GM21360 (cell line): ENCODE results near the gene NKAIN2.
"Not testable (repeated sequence)": the region's sequence is repeated elsewhere in the genome, so short reads cannot be mapped to it uniquely, and the experiment has no call there.

Experiments used
- ATAC-seq: cut with Tn5 transposase; IDR thresholded peaks from one replicate; pipeline ENCODE4 v1.9.1; 2021; ENCODE audit warnings: mild to moderate bottlenecking, moderate library complexity; ENCODE audit not compliant: unreplicated experiment

NKAIN2 gene

DNA sequence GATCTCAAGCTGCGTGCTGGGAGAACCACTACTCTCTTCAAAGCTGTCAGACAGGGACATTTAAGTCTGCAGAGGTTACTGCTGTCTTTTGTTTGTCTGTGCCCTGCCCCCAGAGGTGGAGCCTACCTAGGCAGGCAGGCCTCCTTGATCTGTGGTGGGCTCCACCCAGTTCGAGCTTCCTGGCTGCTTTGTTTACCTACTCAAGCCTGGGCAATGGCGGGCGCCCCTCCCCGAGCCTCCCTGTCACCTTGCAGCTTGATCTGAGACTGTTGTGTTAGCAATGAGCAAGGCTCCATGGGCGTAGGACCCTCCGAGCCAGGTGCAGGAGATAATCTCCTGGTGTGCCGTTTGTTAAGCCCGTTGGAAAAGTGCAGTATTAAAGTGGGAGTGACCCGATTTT lies 609.0 kb downstream of the NKAIN2 start:
- ATAC-seq = not testable (repeated sequence)

DNA sequence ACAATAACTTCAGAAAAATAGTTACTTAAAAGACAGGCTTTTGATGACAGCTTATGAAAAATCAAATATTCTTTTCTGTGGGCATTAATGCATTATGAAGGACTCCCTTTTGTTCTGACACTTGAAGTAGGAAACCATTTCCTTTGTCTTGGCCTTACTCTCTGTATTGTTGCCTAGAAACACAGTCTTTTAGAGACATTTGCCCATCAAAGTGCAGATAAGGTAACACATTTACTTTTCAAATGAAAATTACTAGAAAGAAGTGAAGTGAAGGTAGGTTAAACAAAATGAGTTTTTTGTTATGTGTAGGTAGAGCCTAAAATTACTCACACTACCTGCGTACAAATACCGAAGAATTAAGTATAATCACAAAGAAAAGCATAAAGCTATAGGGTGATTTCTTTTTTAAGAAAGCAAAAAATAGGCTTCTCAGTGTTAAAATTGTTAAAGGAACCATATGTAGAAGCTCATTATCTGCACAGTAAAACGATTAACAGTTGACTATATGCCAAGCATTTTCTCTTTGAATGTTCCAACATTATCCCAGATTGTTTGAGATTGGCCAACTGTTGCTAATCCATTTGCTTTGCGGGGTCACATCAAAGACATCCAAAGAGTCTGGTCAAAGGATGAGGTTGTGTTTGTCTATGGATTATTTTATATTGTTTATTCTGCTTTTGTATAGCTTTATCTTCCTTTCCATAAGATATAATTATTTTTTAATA lies 616.6 kb downstream of the NKAIN2 start:
- no peak for ATAC-seq

DNA sequence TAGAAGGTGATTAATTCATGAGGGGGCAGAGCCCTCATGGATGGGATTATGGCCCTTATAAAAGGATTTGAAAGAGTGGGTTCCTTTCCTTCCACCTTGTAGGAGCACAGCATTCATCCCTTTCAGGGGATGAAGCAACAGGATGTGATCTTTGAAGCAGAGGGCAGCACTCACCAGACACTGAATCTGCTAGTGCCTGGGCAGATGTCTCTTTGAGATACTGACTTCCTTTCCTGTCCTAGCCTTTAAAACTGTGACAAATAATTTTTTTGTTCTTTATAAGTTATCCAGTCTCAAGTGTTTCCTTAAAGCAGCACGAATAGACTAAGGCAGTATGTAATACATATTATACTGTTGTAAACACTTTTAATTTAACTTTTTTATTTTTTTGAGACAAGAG lies 620.0 kb downstream of the NKAIN2 start:
- no peak for ATAC-seq

DNA sequence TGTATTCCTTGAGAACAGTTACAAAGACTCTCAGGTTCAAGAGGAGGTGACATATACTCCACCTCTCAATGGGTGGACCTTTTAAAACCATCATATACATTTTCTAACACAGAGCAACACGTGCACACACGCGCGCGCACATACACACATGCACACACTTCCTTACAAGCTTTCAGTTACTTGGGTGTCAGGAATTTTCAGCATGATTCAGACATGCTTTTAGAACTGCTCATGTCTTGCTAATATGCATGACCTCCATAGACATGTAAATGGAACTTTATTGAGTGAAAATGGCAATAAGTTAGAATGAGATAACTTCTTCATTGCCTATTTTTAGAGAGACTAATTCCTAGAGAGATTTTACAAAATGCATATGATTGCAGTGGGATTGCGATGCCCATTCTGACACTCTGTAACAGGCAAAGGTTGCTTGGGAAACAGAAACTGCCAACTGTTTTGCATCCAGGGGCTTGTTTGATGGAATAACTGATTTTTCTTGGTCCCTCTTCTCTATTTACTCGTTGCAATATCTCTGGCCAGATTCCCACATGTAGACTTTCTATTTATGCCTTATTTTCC lies 627.2 kb downstream of the NKAIN2 start:
- no peak for ATAC-seq

DNA sequence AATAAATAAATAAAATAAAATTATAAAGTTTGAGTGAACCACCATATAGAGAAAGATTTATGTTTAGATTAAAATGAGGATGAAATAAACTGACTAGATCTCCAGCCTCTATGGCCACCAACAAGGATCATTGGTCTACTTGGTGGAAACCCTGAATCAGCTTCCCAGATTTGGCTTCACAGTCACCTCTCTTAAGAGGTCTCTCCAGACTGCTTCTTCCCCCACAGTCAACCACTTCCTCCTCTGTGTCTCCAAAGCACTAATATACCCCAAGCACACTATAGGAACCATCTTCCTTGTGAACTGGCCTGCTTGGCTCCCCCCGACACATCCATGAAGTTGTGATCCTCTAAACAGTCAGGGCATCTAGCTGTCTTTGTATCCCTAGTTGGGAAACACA lies 629.0 kb downstream of the NKAIN2 start:
- no peak for ATAC-seq

DNA sequence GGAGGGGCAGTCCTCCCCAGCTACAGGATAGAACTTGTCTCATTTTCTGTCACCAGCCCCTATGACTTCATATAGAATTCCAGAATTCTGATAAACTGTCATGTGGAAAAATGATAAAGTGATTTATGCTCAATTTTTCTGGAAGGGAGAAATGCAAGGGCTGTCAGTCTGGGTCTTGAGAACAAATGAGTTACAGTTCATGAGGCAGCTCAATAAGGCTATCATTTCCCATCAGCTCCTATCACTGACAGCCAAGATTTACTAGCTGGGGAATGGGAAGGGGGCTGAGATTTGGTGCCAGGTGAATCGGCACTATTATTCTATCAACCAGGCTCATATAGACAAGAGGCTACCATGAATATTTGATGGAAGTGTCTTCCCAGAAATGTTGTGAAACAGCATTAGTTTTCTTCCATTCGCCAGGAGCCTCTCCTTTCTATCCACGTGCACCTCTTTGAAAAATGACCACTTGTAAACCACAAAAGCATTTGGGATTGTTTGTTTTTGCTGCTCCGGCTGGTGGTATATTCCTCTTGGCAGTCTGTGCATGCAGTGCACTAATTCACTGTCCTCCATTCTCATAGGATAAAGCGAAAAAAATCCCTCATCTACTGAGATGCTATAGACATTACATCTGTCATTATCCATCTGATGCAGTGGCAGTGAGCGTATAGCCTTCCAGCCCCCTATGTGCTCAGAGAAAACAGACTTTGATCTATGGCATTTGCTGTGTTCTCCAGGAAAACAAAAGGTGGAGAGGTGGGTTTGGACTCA lies 629.9 kb downstream of the NKAIN2 start:
- ATAC-seq = no peak

DNA sequence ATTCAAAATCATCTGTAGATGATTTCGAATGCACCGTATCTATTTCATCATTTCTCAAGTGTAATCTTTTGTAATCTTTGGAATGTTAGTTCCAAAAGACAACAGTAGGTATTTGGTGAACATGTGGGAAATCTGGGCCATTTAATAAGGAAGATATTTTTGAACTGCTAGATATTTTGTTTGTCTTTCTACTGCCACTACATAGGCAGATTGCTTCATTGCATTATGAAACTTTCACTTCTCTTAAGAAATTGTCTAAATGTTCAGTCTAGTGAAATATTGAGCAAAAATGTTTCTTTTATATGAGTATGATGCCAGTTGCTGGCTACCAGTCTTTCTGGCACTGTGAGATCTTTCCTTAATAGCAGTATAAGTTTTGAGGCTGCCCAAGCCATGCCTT lies 630.8 kb downstream of the NKAIN2 start:
- ATAC-seq = no peak

DNA sequence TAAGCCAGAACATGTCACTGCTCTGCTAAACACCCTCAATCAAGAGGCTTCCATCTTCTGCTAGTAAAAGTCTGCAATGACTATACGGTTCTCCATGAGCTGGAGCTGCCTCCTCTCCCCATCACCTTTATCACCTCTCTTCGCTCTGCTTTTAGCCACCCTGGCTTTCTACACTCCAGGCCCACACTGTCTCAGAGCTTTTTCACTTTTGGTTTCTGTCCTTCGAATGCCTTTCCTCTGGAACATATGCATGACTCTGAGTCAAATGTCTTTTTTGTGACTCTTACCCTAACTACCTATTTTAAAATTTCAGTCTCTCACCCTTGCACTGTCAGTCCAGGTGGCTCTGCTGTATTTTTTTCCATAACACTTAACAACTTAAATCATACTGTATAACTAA lies 633.1 kb downstream of the NKAIN2 start:
- ATAC-seq = no peak

DNA sequence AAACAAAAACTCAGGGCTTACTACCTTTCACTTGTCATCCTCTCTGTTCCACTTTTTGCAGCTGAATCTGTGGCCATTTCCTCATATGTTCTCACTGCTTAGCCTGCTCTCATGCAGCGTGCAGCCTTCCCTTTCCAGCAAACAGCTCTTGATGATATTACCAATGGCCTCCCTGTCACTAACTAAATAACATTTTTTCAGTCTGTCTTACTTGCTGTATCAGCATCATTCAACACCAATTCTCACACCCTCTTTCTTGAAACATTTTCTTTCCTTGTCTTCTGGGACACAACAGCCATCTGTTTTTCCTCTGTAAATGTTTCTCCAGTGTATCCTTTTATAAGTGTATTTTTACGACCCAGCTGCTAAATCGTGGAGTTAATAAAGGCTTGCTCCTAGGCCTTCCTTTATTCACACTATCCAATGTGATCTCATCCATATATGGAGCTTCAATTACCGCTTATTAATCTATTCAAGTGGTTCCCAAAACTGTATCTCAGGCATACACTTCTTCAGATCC lies 634.9 kb downstream of the NKAIN2 start:
- no peak for ATAC-seq

DNA sequence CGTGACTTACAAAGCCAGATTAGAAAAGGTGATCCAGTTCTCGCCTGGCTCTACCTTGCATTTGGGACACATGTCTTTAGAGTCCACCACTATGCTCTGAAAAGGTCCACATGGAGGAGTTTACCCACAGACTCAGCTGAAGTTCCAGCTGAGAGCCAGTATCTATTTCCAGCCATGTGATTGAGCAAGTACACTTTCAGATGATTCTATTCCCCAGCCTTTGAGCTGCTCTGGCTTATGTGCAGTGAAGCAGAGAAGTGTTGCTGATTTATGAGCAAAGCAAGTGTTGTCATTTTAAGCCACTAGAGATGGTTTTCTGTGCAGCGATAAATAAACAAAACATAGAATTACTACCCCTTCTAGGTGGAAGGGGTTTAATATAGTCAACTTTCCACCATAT lies 637.8 kb downstream of the NKAIN2 start:
- ATAC-seq = no peak

DNA sequence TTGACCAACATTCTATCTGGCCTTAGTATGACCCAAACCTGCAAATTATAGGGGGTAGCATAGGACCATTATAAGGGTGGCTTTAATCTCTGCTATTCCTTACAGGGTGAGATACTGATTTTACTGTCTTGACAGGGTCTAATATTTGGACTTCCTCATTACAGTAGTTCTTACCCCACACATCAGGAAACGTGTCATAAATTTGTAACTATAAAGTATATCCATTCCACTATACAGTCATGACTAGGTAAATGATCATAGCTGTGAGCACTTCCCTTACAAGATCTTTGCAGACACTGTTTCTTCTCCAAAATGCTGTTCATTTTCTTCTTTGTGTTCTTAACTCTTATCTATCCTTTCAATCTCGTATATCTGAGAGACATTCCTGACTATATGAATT lies 639.9 kb downstream of the NKAIN2 start:
- no peak for ATAC-seq

DNA sequence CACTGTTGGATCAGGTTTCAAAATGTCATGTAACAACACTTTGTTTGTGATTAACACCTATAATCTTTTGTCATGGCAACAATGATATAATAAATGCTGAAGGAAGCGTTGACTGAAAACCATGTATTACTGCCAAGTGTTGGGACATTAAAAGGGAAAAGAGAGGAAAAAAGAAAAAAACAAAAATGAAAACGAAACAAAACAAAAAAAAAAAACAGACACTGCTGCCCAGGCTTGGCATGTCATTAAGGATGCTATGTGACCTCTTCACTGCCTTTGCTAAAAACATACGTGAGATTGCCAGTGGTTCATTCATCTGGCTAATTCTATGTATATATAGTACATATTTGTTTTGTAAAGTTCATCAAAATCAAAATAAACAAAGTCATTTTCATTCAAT lies 641.9 kb downstream of the NKAIN2 start:
- no peak for ATAC-seq

DNA sequence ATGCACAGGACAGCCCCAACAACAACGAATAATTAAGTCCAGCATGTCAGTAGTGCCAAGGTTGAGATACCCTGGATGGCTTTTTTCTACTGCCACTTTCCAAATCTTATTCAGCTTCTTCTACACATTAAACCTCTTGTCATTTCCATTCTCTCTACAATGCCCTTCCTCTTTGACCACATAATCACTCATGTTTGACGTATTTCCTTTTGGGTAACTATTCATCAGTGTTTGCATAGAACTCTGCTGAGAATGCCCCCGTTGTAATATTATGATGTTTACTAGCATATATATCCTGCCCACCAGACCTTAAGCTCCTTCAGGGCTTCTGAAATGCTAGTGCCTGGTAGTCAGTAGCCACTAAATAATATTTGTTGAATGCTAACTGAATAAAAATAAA lies 643.3 kb downstream of the NKAIN2 start:
- ATAC-seq = no peak

DNA sequence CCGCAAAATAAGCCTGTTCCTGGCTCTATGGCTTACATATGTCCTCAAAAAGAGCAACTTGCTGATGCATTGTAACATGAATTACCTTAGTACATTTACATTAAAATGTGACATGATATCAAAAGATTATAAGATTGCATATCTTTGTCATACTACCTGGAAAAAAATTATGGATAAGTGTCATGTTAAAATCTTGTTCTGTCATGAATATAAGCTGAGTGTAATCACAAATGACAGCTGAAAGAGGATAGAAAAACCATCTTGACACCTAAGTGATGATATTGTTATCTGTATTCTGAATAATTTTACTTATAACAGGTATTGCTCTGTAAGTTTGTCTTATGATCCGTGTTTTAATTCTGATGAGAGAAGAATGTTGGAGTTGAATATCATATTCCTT lies 655.6 kb downstream of the NKAIN2 start:
- no peak for ATAC-seq

DNA sequence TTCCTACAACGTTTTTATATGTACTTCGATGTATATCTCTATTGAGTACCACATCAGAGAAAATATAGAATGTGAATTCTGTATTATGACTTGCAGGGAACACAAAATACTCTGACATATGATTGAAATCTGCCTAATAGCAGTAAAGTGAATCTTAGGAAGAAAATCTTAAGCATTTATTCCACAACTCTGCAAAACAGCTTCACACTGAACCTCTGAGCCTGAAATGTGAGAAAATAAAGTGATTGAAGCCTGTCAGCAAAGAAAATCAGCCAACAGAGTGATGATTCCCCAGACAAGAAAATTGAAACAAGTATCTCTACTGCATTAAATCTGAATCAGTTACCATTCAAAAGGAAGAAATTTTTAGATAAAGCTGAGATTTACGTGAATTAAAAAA lies 659.1 kb downstream of the NKAIN2 start:
- no peak for ATAC-seq

DNA sequence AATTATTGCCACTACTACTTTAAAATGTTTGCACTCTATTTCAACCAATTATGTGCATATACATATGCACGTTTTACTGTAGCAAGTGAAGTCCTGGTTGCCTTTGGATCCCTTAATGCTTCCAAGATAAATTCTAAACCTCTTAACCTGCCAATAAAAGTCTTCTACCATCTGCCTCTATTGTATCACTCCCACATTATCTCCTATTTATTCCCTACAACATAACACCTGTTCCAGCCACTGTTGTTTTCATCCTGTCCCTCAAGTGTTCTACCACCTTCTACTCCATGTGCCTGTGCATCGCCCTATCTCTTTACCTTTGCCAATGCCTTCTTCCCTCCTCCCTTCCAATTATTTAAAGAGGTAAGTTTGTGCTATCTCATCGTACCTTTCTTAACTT lies 659.6 kb downstream of the NKAIN2 start:
- no peak for ATAC-seq

DNA sequence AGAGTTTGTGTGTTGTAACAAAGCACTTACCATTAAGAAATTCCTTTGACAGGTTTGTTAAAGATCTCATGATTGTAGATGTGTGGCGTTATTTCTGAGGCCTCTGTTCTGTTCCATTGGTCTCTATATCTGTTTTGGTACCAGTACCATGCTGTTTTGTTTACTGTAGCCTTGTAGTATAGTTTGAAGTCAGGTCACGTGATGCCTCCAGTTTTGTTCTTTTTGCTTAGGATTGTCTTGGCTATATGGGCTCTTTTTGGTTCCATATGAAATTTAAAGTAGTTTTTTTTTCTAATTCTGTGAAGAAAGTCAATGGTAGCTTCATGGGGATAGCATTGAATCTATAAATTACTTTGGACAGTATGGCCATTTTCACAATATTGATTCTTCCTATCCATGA lies 660.9 kb downstream of the NKAIN2 start:
- not testable (repeated sequence) for ATAC-seq

DNA sequence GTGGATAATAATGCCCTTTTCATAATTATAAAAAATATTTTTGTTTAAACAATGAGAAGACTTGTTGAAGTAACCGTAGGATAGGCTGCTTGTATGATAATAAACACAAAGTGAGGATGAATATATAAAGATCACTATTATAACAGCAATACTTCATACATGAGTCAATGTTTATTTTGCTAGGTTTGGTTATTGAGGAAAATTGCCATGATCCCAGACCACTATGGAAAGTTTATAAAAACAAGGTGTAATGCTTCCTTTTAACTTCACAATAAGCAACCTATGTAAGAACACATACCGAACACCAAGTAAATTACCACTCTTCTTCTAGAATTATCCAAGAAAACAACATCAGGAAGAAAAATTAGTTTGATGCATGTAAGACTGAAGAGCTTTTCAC lies 663.3 kb downstream of the NKAIN2 start:
- ATAC-seq = no peak

DNA sequence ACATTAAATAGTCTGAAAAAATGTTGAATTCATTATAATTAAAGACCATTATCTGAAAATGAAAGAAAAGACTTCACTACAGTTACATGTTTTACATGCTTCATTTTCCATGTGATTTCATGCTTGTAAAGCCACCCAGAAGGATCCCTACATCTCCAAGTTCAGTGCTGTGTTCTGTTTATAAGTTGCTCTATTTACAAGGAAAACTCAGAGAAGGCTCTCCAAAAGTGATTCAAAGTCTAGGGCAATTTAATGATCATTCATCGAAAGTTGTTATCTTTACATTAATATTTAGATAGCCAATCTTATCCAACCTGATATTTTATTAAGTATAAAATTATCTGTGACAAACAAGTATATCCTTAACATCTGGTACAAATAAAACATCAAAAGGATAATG lies 663.7 kb downstream of the NKAIN2 start:
- ATAC-seq = no peak

DNA sequence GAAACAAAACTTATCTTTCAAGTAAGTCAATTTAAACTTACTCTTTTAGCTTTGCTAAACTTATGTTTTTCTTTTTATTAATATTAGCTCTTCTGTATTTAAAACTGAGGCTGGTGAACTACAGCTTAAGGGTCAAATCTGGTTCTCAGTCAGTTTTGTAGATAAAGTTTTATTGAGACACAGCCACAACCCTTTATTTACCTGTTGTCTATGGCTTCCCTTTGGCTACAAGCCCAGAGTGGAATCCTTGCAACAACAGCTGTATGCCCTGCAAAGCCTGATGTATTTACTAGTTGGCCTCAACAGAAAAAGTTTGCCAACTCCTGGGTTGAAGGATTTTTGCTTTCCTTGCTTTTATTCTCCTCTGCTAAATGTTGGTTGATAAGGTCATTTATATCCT lies 667.1 kb downstream of the NKAIN2 start:
- ATAC-seq = no peak

DNA sequence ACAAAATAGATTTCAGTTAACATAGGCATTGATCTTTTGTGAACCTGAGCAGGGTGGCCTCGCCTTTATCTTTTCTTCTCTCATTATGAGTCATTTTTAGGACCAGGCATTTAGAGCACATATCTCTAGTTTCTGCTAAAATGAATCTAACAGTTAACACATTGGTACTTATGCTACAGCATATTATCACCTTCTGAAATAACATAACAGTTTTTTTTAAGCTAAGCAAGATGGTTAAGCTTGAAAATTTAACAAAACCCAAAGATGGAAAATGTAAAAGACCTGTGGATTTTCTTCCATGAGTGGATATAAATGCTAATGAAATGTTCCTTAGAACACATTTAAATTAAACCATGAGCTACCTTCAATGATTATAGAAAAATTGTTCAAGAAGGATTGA lies 671.5 kb downstream of the NKAIN2 start:
- ATAC-seq = no peak

DNA sequence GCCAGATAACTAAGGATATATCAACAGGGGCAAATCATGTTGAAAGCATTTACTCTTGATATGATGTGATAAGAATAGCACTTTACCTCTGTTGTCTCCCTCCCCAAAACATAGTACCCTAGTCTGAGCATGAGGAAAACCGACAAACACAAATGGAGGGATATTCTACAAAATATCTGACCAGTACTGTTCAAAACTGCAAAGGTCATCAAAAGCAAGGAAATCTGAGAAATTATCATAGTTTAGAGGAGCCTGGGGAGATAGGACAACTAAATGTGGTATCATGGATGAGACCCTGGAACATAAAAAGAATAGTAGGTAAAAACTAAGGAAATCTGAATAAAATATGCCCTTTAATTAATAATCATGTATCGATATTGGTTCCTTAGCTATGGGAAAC lies 675.2 kb downstream of the NKAIN2 start:
- ATAC-seq = no peak
